CD4-positive, alpha-beta T cell treated with Interleukin-17A for 4 hours (primary cell): ENCODE results near the gene CYS1.

Experiments used
- DNase-seq: peaks from one replicate; pipeline ENCODE4 v3.0.0-alpha.2; 2020; ENCODE audit warnings: mixed read lengths

Gene CYS1

GRCh38 chr2:10067881-10068280, 12.3 kb downstream of the CYS1 start:
- no peak for DNase-seq

- DNase-seq: no peak
Observed at GRCh38 chr2:10067330-10067729, 12.9 kb downstream of the CYS1 start.

GRCh38 chr2:10065773-10066055, 14.5 kb downstream of the CYS1 start:
- no peak for DNase-seq

- no peak for DNase-seq
Observed at GRCh38 chr2:10064932-10065772, 15.1 kb downstream of the CYS1 start.

- no peak for DNase-seq
Observed at GRCh38 chr2:10063566-10063965, 16.6 kb downstream of the CYS1 start.

DNA sequence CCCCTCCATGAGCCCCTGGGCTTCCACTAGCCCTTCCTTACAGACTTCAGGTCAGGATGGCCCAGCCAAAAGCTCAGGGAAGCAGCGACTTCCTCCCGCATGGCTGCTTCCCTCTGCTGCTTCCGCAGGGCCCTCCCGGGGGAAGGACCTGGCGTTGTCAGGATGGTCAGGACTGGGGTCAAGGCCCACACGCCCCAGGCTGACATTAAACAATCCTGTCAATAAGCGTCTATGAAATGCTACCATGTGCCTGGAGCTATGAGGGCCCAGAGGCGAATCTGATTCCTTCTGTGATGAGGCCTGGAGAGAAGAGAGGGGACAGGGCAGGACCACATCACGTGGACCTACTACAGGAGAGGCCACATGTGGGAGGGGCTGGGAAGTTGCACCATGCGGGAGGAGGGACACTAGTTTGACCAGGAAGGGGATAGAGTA, 17.3 kb downstream of the CYS1 start:
- no peak for DNase-seq

DNA sequence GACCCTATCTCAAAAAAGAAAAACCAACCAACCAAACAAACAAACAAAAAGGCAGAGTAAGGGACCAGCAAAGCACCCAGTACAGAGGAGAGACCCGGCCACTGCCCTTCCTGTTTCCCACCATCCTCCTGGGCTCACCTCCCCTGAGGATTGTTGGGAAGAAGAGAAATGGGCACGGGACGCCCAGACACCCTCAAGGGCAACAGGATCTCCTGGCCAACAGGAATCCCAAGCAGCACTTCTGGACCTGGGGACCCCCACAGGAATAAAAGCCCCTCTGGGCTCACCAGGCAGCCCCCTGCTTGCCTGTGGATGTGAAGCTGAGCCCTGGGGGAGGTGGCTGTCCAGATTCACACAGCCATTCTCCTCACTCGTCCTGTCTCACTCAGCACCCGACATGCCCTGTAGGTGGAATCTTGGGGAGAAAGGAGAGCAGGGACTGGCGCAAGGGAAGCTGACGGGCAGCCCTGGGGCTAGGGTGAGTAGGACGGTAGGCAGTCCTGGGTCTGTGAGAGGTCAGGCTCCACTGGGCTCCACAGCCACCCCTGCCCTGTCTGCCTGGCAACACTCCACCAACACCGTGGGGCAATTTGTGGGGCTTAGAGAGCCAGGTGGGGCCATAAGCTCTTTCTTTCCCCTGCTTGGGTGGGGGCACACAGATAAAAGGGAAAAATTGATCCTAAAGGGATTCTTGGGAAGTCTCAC, 18.8 kb downstream of the CYS1 start:
- no peak for DNase-seq

DNA sequence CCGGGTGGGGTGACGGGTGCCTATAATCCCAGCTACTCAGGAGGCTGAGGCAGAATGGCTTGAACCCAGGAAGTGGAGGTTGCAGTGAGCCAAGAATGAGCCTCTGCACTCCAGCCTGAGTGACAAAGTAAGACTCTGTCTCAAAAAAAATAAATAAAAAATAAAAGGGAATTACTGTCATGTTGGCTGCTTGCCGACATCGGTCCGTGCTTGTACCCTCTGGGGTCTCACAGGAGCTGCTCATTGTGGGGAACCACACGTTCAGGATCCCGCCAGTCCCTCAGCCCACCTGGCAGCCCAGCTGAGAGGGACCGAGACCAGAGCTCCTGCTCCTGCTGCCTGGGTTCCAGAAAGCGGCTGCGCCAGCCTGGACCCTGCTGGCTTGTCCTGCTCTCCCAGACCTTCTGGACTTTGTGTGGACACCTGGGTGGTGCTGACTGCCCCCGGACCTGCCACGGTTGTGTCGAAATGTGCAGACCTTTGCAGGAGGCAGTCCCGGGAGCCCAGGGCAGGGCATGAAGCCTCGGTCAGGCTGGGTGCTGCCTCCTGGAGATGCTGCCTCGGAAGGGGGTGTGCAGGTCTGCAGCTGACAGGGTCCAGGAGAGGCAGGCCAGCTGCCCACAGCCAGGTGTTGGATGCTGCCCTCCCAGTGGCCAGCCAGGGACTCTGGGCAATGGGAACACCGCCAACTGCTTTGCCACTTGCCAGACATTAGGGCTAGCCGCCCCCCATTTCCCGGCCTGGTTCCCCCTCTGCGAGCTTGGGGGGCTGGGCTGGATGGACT, 20.5 kb downstream of the CYS1 start:
- no peak for DNase-seq

DNA sequence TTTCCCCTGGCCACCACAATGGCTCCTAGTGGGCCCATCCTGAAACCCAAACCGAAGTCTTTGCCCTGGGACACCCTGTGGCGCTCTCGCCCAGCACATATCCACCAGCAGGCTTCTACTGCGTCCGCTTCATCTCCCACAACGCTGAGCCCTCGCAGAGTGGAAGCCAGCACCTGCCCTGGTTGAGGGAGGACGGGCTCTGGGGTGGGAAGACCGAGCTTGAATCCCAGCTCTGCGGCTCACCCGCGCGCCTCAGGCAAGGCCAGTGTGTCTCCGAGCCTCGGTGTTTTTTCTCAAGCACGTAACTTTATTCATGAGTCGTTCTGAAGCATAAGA, 21.2 kb downstream of the CYS1 start:
- no peak for DNase-seq

- no peak for DNase-seq
Observed at GRCh38 chr2:10058251-10059015, 21.8 kb downstream of the CYS1 start.

DNA sequence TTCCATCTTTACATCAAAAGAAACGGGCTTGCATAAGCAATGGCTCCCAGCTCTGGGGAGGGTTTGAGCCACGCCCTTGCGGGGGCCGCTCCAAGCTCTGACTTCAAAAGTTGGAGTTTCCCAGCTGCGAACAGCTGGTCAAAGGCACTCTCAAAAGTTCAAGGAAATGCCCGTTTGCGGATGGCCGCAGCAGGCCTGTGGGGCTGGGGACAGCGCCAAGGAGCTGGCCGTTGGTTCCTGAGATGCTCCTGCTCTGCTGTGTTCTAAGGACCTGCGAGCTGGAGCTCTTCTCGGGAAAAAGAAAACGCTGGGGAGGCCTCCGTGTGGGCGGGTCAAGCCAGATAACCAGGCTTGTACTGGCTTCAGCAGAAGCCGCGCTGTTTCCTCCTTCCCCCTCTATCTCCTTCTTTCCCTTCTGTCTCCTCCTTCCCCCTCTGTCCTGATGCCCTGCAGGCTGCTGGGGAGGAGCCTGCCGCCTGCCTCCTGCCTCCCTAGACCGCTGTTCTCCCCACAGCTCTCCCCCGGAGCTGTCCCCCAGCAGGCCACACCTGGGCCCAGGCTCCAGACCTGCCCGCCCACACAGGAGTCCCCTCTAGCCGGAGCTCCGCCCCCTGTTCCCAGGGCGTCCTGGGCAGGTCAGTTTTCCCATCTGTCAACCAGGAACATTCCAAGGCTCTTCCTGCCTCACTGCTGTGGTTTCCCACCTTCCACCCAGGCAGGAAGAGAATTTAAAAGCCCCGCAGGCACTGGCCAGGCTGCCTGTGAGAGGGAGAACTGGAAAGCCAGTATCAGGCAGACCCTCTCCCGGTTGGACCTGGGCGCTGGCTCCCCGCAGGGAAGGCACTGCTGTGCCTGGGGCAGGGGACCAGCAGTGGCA, 22.7 kb downstream of the CYS1 start:
- no peak for DNase-seq

DNA sequence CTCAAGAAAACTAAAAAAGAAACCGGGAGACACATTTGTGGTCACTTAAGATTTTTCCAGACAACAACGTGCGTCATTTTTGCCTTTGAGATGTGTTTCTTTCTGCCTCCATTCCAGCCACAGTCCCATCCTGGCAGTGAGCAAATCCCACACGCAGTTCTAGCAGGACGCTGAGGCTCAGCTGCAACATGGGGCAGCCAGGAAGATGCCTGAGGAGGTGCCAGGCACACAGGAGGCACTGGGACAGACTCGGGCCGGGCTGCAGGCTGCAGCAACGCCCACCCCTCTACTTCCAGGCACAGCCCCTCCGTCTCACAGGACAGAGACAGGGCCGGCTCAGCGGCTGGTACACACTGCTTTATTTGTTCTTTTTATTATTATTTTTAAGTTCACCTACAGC, 23.8 kb downstream of the CYS1 start:
- no peak for DNase-seq

DNA sequence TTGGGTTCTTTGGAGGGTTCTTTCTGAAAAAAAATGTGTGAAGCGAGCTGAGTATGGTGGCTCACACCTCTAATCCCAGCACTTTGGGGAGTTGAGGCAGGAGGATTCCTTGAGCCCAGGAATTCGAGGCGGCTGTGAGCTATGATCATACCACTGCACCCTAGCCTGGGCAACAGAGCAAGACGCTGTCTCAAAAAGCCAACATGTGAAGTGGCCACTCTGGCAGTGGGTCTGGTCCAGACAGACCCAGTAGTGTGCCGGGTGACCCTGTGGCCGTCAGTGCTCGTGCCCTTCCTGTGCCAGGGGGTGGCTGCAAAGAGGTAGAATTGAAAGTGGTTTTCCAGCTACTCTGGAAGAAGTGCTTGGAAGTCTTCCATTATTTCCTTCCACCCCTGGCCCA, 25.2 kb downstream of the CYS1 start:
- DNase-seq: no peak

- no peak for DNase-seq
Observed at GRCh38 chr2:10054424-10054823, 25.8 kb downstream of the CYS1 start.

DNA sequence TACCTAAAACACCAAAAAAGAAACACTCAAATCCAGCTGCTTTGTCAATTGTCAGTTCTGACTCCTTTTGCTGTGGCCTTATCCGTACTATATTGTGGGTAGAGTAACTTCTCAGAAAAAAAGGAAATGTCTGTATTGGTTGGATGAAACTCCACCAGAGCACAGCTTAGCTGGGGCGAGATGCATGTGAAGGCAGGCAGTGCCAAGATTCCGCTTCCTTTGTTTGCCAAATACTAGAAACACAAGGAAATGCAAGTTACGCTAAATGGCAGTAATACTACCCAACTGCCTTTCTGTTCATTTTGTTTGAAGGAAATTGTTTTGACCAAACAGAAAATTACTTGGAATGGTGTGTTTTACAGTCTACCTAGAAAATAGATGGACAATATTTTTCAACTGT, 26.9 kb downstream of the CYS1 start:
- DNase-seq: no peak

- no peak for DNase-seq
Observed at GRCh38 chr2:10052216-10052615, 28.0 kb downstream of the CYS1 start.

DNA sequence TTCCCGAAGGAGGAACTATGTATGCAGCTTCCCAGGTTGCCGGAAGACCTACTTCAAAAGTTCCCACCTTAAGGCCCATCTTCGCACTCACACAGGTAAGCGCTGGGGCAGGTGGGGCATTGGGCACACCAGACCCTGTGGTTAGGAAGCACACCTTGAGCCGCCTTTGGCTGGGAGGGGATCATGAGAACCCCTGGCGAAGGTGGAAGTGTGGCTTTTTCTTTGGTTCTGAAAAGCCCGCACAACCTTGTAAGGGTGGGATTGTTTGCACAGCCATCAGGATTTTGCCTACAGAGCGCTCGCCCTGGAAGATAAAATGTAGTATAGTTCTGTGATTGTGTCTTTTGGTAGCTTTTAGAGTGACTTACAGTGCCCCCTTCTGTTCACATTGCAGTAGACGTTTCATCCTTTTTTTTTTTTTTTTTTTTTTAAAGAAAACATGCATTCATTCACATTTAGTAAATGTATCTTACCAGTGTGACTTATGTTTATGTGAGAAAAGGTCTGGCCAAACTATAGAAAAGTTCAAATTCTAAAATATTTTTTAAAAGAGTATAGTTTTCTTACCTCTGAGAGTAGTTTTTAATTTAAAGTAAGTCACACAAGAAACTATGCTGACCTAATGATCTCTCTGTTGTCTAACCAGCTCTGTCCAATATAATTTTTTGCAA, 31.6 kb downstream of the CYS1 start:
- DNase-seq: peak; percentile 32

GRCh38 chr2:10047616-10048500, 32.4 kb downstream of the CYS1 start:
- DNase-seq: no peak

DNA sequence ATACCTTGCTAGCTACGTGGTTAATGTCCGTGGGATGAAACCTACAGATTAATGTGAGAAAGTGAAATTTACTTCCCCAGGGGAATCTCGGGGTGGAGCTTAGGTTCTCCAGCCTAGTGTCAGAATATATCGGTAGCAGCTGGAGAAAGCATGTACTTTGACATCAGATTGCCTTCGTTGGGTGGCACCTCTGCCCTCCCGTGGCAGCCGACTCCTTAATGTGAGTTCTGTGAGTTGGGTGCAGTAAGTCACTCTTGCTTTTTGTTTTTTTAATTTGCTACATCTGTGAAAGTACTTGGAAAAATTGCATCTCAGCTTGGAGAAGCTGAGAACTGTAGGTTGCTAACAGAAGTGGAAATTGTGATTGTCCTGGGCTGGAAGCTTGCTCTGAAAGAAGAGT, 33.3 kb downstream of the CYS1 start:
- DNase-seq: no peak

- DNase-seq: no peak
Observed at GRCh38 chr2:10045561-10046355, 34.5 kb downstream of the CYS1 start.
